HepG2 (cell line): ENCODE data around the gene FDXACB1. TPM values are rescaled to one million over a fixed set of nuclear protein-coding genes. Genes with fewer than 3 reads are reported as not detected.

Source experiments
- BORCS8-MEF2B ChIP-seq: sonication (generic); formaldehyde crosslinking; IDR thresholded peaks from 2 replicates; pipeline ENCODE4 v1.8.0; 2022; ENCODE audit warnings: mild to moderate bottlenecking, missing genetic modification reagents
- ETV6 ChIP-seq: sonication (generic); formaldehyde crosslinking; conservative IDR thresholded peaks from 2 replicates; pipeline ENCODE4 v1.4.0; 2020; ENCODE audit warnings: missing genetic modification reagents
- FOXP1 ChIP-seq, 2 experiments: fragments of 450-650 bp in 1 of 2; IDR thresholded peaks; 2 replicates each; pipeline ENCODE4 v1.6.1; 2017 to 2018; ENCODE audit warnings: antibody characterized with exemption in 1 of 2
- GATAD1 ChIP-seq: IDR thresholded peaks from 2 replicates; pipeline ENCODE4 v1.6.1; 2016; ENCODE audit warnings: missing genetic modification reagents, missing compliant biosample characterization
- HDAC6 ChIP-seq: fragments of 200-600 bp; sonication (generic); IDR thresholded peaks from 2 replicates; pipeline ENCODE4 v1.7.0; 2017; ENCODE audit warnings: mild to moderate bottlenecking, antibody characterized with exemption, low read length, low read depth
- HNRNPLL ChIP-seq: fragments of 200-400 bp; formaldehyde crosslinking; IDR thresholded peaks from 2 replicates; pipeline ENCODE4 v1.6.1; 2017; ENCODE audit warnings: mild to moderate bottlenecking, low read depth, low read length; ENCODE audit not compliant: poor library complexity, severe bottlenecking
- KDM3A ChIP-seq: IDR thresholded peaks from 2 replicates; pipeline ENCODE4 v1.6.1; 2018; ENCODE audit warnings: low read depth, missing compliant biosample characterization
- MATR3 ChIP-seq: sonication (generic); formaldehyde crosslinking; IDR thresholded peaks from 2 replicates; pipeline ENCODE4 v1.4.0; 2020; ENCODE audit warnings: missing genetic modification reagents
- MIER2 ChIP-seq: IDR thresholded peaks from 2 replicates; pipeline ENCODE4 v1.6.1; 2016; ENCODE audit warnings: missing biosample characterization, missing genetic modification reagents
- MXI1 ChIP-seq: IDR thresholded peaks from 3 replicates; pipeline ENCODE4 v1.6.1; 2012; ENCODE audit warnings: low read depth, low read length, inconsistent platforms, borderline replicate concordance
- RARG ChIP-seq: sonication (generic); formaldehyde crosslinking; IDR thresholded peaks from 2 replicates; pipeline ENCODE4 v1.4.0; 2020; ENCODE audit warnings: low read depth, mild to moderate bottlenecking, missing genetic modification reagents
- RFXANK ChIP-seq: IDR thresholded peaks from 2 replicates; pipeline ENCODE4 v1.6.1; 2016
- TAF1 ChIP-seq: sonication (generic); formaldehyde crosslinking; IDR thresholded peaks from 2 replicates; pipeline ENCODE4 v1.4.0; 2020; ENCODE audit warnings: missing genetic modification reagents
- TCF12 ChIP-seq, 2 experiments: fragments of 450-650 bp in 1 of 2; sonication (generic) in 1 of 2; formaldehyde crosslinking in 1 of 2; IDR thresholded peaks; 2 replicates each; pipeline versions ENCODE4 v1.6.1 to v1.8.0; 2017 to 2022; ENCODE audit warnings: antibody characterized with exemption in 1 of 2, mild to moderate bottlenecking in 1 of 2, missing genetic modification reagents in 1 of 2, moderate library complexity in 1 of 2
- TOE1 ChIP-seq: sonication (generic); formaldehyde crosslinking; IDR thresholded peaks from 2 replicates; pipeline ENCODE4 v1.4.0; 2020; ENCODE audit warnings: mild to moderate bottlenecking, missing genetic modification reagents
- ZNF331 ChIP-seq: sonication (generic); formaldehyde crosslinking; IDR thresholded peaks from 2 replicates; pipeline ENCODE4 v1.4.0; 2020; ENCODE audit warnings: missing genetic modification reagents
- ZNF383 ChIP-seq: sonication (generic); formaldehyde crosslinking; IDR thresholded peaks from 2 replicates; pipeline ENCODE4 v1.4.0; 2020; ENCODE audit warnings: missing genetic modification reagents, mild to moderate bottlenecking, borderline replicate concordance
- ZNF746 ChIP-seq: sonication (generic); formaldehyde crosslinking; IDR thresholded peaks from 2 replicates; pipeline ENCODE4 v1.8.0; 2022; ENCODE audit warnings: mild to moderate bottlenecking, missing genetic modification reagents
- ZNF775 ChIP-seq: sonication (generic); formaldehyde crosslinking; IDR thresholded peaks from 2 replicates; pipeline ENCODE4 v1.4.0; 2020; ENCODE audit warnings: missing genetic modification reagents, mild to moderate bottlenecking, moderate library complexity, borderline replicate concordance
- ZNF841 ChIP-seq: sonication (generic); formaldehyde crosslinking; IDR thresholded peaks from 2 replicates; pipeline ENCODE4 v1.8.1; 2023; ENCODE audit warnings: missing genetic modification reagents, borderline replicate concordance
- ZNF883 ChIP-seq: sonication (generic); formaldehyde crosslinking; IDR thresholded peaks from 2 replicates; pipeline ENCODE4 v1.5.1; 2020; ENCODE audit warnings: mild to moderate bottlenecking, missing genetic modification reagents; ENCODE audit errors: not compliant biosample characterization
- polyA plus RNA-seq, 8 experiments: library from polyadenylated mRNA; depleted of rRNA in 3 of 8; stranded (reverse) in 7 of 8; unstranded in 1 of 8; fragments of >200 nt; fragmentation: Illumina TruSeq in 4 of 8; extraction: Trizol in 4 of 8; gene quantifications; 2 replicates each; pipeline versions ENCODE4 v1.2.1 to v1.2.3, GENCODE V29; 2011 to 2016; ENCODE audit warnings: low read depth in 4 of 8, missing spikeins in 1 of 8, mixed read lengths in 1 of 8; ENCODE audit not compliant: insufficient read depth in 1 of 8
- total RNA-seq, 5 experiments: library from RNA; depleted of rRNA; stranded (reverse); fragments of >200 nt; fragmentation: Illumina TruSeq; extraction: Trizol; gene quantifications; 2 replicates each; pipeline ENCODE4 v1.2.3, GENCODE V29; 2016; ENCODE audit warnings: low read depth in 1 of 5
- TF ChIP-seq, protein P1 (sequence below): sonication (generic); formaldehyde crosslinking; conservative IDR thresholded peaks from 2 replicates; pipeline ENCODE4 v1.4.0; 2020; ENCODE audit warnings: missing genetic modification reagents
- TF ChIP-seq, protein P2 (sequence below): sonication (generic); formaldehyde crosslinking; IDR thresholded peaks from 2 replicates; pipeline ENCODE4 v1.4.0; 2020; ENCODE audit warnings: mild to moderate bottlenecking, low read depth, missing genetic modification reagents
- TF ChIP-seq, protein P3 (sequence below): sonication (generic); formaldehyde crosslinking; IDR thresholded peaks from 2 replicates; pipeline ENCODE4 v1.8.0; 2022; ENCODE audit warnings: mild to moderate bottlenecking, missing genetic modification reagents, moderate library complexity
- TF ChIP-seq, protein P4 (sequence below): sonication (generic); formaldehyde crosslinking; IDR thresholded peaks from 2 replicates; pipeline ENCODE4 v1.5.0; 2020; ENCODE audit warnings: missing genetic modification reagents

The FDXACB1 gene
- total and polyA plus RNA-seq, 2 of the 13 experiments (the other 11 are each of a cell fraction or from before 2014, with no cell fraction given) = 1.1 to 3.4 TPM

DNA sequence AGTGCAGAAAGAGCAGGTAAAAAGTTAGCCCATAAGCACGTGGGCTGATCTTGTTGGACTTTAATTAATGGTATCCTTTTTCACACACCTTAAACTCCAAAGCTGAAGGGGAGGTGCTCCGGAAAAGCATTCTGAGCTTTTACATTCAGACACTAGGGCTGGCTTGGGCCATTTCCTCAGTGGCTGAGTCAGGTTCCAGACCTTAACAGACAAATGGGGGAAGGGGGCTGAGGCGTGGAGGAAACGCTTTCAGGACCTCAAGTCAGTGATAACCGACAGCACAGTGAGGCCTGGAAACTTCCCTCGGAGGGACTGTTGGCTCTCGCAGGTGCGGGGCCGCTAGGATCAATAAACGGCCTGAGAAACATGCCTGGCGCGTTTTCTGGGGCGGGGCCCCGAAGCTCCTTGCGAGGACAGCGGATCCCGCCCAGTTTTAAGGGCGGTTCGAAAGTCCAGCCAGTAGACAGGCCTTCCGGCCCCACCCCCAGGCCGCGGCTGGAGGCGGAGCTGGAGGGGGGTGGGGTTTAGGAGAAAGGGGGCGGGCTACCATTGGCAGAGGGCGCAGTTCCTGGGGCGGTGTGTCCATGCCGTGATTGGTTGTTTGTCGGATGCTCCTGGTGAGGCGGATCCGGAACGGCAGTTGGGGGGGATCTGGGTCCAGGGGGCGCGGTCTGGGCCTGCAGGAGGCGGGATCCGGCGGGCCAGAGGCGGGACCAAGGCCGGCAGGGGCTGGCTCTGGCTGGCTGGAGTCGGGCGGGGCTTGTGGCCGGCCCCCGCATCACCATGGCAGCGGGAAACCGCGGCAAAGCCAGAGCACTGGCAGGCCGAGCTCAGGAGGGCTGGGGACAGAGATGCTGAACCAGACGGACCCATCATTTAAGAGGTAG, 47.8 kb upstream of the FDXACB1 start (continued):
- TF ChIP-seq HNRNPLL (peak; percentile 86), ZNF746 (CRISPR knock-in tag) (no peak; the same call in none of the 2 replicates), MXI1 (peak; percentile 83; the same call in 1 of the 3 replicates), ETV6 (CRISPR knock-in tag) (0 out of 2 replicates have a peak, but pooled peaks have one; percentile 58), MATR3 (CRISPR knock-in tag) (no peak), RARG (no peak), ZNF383 (CRISPR knock-in tag) (no peak), MIER2 (CRISPR knock-in tag) (no peak), ZNF775 (CRISPR knock-in tag) (no peak), KDM3A (CRISPR knock-in tag) (peak; percentile 70; the same call in 1 of the 2 replicates), TCF12 (IDR thresholded peaks at IDR 0.05) (no peak), TCF12 (CRISPR knock-in tag; IDR thresholded peaks at IDR 0.05) (no peak), GATAD1 (peak; percentile 46; the same call in 1 of the 2 replicates), HDAC6 (no peak), TOE1 (CRISPR knock-in tag) (no peak), ZNF883 (no peak), ZNF331 (CRISPR knock-in tag) (peak; percentile 49), TAF1 (CRISPR knock-in tag) (peak; percentile 64; the same call in 1 of the 2 replicates), FOXP1 (IDR thresholded peaks at IDR 0.05) (no peak), FOXP1 (CRISPR knock-in tag; IDR thresholded peaks at IDR 0.05) (peak; percentile 17; the same call in 1 of the 2 replicates), RFXANK (CRISPR knock-in tag) (no peak), ZNF841 (no peak), BORCS8-MEF2B (peak; percentile 87)
- TF ChIP-seq, protein P1, sequence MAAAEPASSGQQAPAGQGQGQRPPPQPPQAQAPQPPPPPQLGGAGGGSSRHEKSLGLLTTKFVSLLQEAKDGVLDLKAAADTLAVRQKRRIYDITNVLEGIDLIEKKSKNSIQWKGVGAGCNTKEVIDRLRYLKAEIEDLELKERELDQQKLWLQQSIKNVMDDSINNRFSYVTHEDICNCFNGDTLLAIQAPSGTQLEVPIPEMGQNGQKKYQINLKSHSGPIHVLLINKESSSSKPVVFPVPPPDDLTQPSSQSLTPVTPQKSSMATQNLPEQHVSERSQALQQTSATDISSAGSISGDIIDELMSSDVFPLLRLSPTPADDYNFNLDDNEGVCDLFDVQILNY (CRISPR knock-in tag) = no peak
- TF ChIP-seq, protein P2, sequence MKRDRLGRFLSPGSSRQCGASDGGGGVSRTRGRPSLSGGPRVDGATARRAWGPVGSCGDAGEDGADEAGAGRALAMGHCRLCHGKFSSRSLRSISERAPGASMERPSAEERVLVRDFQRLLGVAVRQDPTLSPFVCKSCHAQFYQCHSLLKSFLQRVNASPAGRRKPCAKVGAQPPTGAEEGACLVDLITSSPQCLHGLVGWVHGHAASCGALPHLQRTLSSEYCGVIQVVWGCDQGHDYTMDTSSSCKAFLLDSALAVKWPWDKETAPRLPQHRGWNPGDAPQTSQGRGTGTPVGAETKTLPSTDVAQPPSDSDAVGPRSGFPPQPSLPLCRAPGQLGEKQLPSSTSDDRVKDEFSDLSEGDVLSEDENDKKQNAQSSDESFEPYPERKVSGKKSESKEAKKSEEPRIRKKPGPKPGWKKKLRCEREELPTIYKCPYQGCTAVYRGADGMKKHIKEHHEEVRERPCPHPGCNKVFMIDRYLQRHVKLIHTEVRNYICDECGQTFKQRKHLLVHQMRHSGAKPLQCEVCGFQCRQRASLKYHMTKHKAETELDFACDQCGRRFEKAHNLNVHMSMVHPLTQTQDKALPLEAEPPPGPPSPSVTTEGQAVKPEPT (CRISPR knock-in tag) = 0 out of 2 replicates have a peak, but pooled peaks have one; percentile 25
- TF ChIP-seq, protein P3, sequence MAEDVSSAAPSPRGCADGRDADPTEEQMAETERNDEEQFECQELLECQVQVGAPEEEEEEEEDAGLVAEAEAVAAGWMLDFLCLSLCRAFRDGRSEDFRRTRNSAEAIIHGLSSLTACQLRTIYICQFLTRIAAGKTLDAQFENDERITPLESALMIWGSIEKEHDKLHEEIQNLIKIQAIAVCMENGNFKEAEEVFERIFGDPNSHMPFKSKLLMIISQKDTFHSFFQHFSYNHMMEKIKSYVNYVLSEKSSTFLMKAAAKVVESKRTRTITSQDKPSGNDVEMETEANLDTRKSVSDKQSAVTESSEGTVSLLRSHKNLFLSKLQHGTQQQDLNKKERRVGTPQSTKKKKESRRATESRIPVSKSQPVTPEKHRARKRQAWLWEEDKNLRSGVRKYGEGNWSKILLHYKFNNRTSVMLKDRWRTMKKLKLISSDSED (CRISPR knock-in tag) = no peak
- TF ChIP-seq, protein P4, sequence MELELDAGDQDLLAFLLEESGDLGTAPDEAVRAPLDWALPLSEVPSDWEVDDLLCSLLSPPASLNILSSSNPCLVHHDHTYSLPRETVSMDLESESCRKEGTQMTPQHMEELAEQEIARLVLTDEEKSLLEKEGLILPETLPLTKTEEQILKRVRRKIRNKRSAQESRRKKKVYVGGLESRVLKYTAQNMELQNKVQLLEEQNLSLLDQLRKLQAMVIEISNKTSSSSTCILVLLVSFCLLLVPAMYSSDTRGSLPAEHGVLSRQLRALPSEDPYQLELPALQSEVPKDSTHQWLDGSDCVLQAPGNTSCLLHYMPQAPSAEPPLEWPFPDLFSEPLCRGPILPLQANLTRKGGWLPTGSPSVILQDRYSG (CRISPR knock-in tag) = no peak
